Testis (tissue), 2 donors: ENCODE data around the gene PRMT7.

Source experiments
- POLR2A ChIP-seq: fragments of 450-650 bp; IDR thresholded peaks from one replicate; pipeline ENCODE4 v1.6.1; 2017; ENCODE audit warnings: antibody characterized with exemption, mild to moderate bottlenecking, moderate library complexity
- TF ChIP-seq, protein P1 (sequence below), 3 experiments: fragments of 450-650 bp in 2 of 3; fragments of 200-600 bp in 1 of 3; sonication (generic) in 1 of 3; IDR thresholded peaks; one replicate each; pipeline ENCODE4 v1.5.1; 2016 to 2019; ENCODE audit warnings: antibody characterized with exemption in 3 of 3, mild to moderate bottlenecking in 2 of 3, moderate library complexity in 1 of 3

- TF ChIP-seq, protein P1, sequence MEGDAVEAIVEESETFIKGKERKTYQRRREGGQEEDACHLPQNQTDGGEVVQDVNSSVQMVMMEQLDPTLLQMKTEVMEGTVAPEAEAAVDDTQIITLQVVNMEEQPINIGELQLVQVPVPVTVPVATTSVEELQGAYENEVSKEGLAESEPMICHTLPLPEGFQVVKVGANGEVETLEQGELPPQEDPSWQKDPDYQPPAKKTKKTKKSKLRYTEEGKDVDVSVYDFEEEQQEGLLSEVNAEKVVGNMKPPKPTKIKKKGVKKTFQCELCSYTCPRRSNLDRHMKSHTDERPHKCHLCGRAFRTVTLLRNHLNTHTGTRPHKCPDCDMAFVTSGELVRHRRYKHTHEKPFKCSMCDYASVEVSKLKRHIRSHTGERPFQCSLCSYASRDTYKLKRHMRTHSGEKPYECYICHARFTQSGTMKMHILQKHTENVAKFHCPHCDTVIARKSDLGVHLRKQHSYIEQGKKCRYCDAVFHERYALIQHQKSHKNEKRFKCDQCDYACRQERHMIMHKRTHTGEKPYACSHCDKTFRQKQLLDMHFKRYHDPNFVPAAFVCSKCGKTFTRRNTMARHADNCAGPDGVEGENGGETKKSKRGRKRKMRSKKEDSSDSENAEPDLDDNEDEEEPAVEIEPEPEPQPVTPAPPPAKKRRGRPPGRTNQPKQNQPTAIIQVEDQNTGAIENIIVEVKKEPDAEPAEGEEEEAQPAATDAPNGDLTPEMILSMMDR (IDR thresholded peaks at IDR 0.05) = no peak
- no peak for TF ChIP-seq POLR2A
Measured at GRCh38 chr16:68365167-68365817, 54.5 kb downstream of the PRMT7 start.
